KOPT-K1 (cell line): ENCODE data around the gene PPP1R13B.
"Not testable (repeated sequence)": the region's sequence is repeated elsewhere in the genome, so short reads cannot be mapped to it uniquely, and the experiment has no call there.

Experiments
- H3K27ac ChIP-seq: fragments of 200-600 bp; sonication (generic); 2 replicates; pipeline ENCODE4 v1.5.1; 2016; ENCODE audit warnings: antibody characterized with exemption, mild to moderate bottlenecking, low read depth, low read length; ENCODE audit not compliant: poor library complexity, severe bottlenecking
- H3K36me3 ChIP-seq: fragments of 200-600 bp; sonication (generic); 2 replicates; pipeline ENCODE4 v1.5.1; 2017; ENCODE audit warnings: antibody characterized with exemption, mild to moderate bottlenecking, low read length, moderate library complexity; ENCODE audit not compliant: insufficient read depth
- H3K9me3 ChIP-seq: fragments of 200-600 bp; sonication (generic); 2 replicates; pipeline ENCODE4 v1.5.1; 2017; ENCODE audit warnings: antibody characterized with exemption, low read length, mild to moderate bottlenecking; ENCODE audit not compliant: insufficient read depth, poor library complexity, severe bottlenecking

The PPP1R13B gene

DNA sequence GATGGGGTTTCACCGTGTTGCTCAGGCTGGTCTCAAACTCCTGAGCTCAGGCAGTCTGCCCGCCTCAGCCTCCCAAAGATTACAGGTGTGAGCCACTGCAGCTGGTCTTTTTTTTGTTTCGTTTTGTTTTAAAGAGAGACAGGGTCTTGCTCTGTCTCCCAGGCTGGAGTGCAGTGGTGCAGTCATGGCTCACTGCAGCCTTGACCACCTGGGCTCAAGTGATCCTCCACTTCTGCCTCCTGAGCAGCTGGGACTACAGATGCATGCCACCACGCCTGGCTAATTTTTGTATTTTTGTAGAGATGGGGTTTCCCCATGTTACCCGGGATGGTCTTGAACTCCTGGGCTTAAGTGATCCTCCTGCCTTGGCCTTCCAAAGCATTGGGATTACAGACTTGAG is 155.7 kb downstream of the PPP1R13B start:
- H3K27ac ChIP-seq, H3K9me3 ChIP-seq: not testable (repeated sequence)
- peaks cover 93% of the 10 kb centered on the region for H3K36me3 ChIP-seq

DNA sequence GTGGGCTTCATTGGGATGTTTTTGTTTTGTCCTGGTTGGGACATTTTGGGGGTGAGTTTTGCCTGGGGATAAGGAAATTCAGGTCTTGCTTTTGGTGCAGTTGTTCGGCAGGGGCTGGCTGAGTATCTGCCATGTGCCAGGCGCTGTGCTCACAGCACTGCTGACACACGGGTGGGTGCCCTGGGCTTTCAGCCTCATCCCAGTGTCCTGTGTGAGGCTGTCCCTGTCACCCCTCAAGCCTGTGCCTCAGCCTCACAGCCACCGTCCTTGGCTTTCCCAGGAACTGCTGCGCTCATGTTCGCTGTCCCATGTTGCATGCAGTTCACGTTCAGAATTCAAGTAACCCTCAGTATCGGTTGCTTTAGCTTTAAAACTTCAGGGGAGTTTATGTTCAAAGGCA is 157.0 kb downstream of the PPP1R13B start:
- Histone ChIP-seq H3K27ac (no peak overlapping the region), H3K9me3 (no peaks in the 10 kb centered on the region), H3K36me3 (peaks cover 94% of the 10 kb centered on the region)

DNA sequence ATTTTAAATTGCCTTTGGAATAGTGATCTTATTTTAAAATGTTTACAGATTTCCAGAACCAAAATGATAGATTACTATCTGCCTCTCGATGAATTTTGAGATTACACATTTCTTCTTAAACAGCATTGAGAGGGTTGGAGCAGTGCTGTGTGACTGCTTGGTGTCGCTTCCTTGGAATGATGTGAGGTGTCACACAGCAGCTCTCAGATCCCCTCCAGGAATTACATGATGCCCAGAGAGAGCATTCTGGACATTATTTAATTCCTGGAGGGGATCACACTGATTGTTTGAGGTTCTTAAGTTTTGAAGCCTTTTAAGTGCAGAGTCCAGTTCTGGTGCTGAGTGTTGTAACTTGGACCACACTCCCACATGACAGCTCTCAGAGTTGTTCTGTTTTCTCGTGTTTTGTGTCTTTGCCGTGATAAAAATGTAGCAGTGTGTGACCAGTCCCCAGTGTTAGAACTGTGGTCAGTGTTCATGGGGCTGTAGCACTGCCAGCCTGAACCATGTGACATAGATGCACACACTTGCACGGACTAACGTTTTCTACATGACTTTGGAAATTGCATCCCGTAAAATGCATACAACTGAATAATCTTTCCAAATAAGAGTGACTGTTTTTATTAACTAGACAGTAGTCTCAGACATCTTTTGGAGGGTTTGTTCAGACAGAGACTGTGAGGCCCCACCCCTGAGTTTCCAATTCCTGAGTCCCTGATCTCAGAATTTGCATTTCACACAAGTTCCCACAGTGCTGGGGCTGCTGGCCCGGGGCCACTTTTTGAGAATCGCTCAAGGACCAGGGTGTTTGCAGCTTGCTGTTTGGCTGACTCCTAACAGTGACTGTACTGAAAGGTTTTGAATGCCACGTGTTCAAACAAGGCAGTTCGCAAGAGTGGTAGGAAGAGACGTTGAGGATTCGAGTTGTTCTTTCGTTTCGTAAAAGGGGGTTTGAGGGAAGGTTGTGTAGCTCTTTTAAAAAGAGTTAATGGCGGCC is 158.2 kb downstream of the PPP1R13B start:
- H3K36me3 ChIP-seq, result peaks cover 96% of the 10 kb centered on the region
- no peaks in the 10 kb centered on the region for H3K9me3 ChIP-seq
- no peak overlapping the region for H3K27ac ChIP-seq

DNA sequence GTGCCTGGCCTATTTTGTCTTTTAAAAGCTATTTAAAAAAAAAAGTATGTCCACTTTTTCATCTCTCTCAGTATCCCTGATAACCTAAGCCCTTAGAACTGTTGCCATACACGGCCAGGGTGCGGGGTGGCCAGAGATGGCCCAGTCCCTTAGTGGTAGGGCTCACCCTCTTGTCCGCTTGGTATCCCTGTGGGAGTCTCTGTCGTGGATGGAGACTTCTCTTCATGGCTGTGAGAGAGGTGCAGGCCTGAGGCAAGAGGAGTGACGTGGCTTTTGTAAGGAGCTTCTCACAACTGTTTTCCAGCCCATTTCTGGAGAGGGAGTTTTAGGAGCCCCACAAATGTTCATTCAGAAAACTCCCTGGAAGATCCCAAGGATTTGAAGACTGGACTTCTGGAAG is 158.9 kb downstream of the PPP1R13B start:
- Histone ChIP-seq H3K36me3 (peaks cover 96% of the 10 kb centered on the region), H3K27ac (no peak overlapping the region), H3K9me3 (no peaks in the 10 kb centered on the region)

DNA sequence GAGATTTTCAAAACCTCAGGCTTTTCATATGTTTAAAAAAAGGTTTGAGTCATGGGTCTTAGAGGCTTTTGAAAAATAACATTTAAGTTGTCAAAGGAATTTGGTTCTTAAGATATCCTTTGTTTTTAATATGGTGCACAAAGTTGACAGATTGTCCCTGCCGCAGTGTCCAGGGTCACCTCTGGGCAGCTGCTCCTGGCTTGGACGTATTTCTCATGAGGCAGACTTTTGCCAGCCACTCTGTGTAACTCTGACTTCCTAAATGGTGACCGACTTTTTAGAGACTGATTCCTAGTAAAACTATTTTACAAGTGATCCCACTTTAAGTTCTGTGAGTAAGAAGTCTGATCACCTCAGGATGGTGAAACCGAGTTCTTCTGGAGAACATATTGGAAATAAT is 159.7 kb downstream of the PPP1R13B start:
- Histone ChIP-seq H3K9me3 (no peaks in the 10 kb centered on the region), H3K36me3 (peaks cover 96% of the 10 kb centered on the region), H3K27ac (no peak overlapping the region)

DNA sequence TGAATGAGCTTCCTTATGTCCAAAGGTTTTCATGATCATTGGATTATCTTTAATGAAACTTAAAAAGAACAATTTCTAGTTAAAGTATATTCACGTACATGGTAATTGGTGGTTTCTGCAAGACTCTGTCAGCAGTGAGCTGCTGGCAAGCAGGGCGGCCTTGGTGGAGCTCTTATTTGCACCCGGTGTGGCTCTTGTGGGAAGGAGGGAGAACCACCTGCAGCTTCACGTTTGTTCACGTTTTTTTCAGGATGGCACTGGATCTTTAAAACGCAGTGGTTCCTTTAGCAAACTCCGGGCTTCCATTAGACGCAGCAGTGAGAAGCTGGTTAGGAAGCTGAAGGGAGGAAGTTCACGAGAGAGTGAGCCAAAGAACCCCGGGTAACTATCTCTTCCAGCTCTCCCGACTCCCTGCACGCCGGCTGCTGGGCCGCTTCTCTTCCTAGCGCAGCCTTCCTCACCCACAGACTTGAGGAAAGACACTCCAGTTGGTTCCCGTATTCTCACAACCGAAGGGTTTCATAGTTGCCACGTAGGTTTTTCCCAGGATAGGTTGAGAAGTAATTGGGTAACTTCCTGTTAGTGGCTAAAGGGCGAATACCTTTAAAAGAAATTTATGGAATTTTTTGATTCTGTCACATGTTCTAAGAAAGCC is 160.4 kb downstream of the PPP1R13B start:
- Histone ChIP-seq H3K36me3 (peaks cover 95% of the 10 kb centered on the region), H3K9me3 (no peaks in the 10 kb centered on the region), H3K27ac (no peak overlapping the region)

DNA sequence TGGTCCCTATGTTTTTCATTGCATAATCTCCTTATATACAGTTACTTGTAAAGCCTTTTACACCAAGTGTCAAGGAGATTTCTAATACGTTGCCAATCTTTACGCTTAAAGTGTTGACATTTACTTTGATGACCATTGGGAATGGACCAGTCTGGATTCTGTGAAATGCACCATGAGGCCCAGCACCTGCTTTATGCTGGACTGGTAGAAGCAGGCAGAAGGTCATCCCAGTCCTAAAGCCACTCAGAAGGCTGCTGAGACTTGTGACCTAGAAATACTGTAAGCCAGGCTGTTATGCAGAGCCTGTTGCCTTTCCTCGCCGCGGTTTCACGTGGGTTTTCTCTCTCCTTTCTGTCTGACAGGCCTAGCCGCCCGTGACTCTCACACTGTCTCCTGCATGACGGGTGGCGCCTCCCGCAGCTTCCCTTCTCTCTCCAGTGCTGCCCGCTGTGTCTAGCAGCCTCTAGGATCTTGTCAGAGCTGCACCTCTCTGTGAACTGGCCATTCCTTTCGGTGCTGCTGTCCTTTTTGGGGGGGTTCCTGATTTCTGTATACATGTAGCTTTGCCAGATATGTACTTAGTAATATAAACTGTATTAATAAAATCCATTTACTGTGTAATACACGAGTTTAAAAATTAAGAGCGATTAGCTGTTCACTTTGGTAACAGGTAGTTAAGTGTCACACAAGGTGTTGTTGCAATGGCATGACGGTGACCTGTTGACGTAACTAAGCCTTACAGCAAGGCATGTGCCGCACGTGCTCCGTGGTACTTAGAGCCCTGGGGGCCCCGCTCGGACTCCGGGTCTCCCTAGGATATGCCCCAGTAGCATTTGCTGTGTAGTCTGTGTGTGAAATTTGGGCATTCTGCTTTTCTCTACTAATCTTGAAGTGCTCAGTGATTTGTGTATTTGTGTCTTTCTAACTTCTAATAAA is 161.8 kb downstream of the PPP1R13B start:
- H3K9me3 ChIP-seq, result no peaks in the 10 kb centered on the region
- no peak overlapping the region for H3K27ac ChIP-seq
- H3K36me3 ChIP-seq, result peaks cover 98% of the 10 kb centered on the region

DNA sequence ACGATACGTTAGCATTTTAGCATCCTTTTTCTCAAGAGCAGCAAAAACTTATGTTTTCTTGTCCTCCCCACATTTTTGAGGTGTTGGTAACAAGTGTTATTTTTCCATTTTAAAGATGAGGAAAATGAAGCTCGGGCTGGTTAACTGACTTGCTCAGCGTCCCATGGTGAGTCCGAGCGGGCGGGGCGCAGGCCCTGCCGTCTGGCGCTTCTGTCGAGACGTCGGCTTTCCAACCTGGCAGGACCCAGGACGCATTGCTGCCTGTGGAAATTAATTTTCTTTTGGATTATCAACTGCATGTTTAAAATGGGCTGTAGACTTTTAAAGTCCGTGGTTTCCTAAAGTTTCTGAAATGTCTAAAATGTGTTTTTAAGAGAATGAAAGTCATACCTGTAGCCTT is 162.5 kb downstream of the PPP1R13B start:
- Histone ChIP-seq H3K36me3 (peaks cover 98% of the 10 kb centered on the region), H3K9me3 (no peaks in the 10 kb centered on the region), H3K27ac (no peak overlapping the region)

DNA sequence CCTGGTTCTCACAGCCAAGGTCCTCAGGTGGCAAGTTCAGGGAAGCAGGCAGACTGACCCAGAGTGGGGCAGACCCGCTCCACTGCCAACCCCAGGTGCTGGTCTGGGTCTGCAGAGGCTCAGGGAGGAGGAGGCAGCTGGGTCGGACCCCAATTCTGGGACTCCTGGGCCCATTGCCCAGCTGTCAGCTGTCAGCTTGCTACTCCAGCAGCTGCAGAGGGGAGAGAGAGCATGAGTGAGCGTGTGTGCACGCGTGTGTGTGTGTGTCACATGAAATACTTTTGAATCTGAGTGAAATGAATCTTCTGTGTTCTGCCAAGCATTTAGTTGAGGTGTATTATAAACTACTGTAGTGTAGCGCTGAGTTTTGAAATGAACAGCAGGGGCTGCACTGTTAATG is 162.9 kb downstream of the PPP1R13B start:
- no peaks in the 10 kb centered on the region for H3K9me3 ChIP-seq
- peaks cover 98% of the 10 kb centered on the region for H3K36me3 ChIP-seq
- H3K27ac ChIP-seq, result no peak overlapping the region
